Measurements from ENCODE around the gene PLXNA2. TPM values are rescaled to one million over a fixed set of nuclear protein-coding genes. Genes with fewer than 3 reads are reported as not detected.

Gene PLXNA2
- total and polyA plus RNA-seq, 2 of the 4 experiments (the other 2 are of a cell fraction) = 0.72 to 1.1 TPM

DNA sequence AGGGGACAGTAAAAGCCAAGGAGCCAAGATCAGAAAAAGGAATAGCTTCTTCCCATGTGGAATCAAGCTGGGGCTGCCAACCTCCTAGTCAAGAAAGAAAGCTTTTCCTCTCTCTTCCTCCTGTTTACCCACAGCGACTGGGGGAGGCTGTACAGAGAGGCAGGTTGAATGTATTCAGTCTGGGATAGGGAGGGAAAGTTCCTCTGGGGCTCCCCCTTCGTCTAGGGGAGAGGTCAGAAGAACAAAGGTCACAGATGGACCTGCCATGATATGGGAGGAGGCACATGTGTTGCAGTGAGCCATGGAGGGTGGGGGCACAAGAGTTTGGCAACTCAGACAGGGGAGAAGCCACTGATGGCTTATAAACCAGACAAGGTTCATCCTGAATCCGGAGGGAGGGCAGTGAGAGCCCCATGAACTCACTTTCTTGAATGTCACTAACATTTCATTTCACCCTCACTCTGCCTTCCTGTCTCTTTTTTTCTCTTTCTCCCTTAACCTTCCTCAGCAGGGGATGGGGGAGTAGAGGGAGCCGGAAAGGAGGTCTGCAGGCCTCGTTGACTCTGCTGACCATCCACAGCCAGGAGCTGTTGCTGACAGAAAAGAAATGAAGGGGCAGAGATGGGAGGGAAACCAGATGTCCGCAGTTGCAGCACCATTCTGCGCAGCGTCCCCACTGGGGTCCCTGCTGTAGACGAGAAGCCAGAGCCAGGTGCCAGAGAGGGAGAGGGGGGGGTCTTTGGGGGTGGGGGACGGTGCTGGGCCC, 61.1 kb downstream of the PLXNA2 start:
- CTCF ChIA-PET = no interaction called here

More for the DNA sequence above, 61.1 kb downstream of the PLXNA2 start:
- in situ Hi-C loops (cut with MboI; ENCODE audit: low sequenced_read_pairs) = no loop called here
- no peak overlapping the region for H3K9ac ChIP-seq (ENCODE audit: low read depth, low read length)
- H3K4me3 ChIP-seq (ENCODE audit: insufficient read depth, low read depth, low read length) = no peak overlapping the region
- peaks cover 11% of the 10 kb centered on the region for H3K4me1 ChIP-seq (ENCODE audit: control insufficient read depth, insufficient read depth, low read length)
- peaks cover 14% of the 10 kb centered on the region for H3K9me1 ChIP-seq (ENCODE audit: insufficient read depth, low read length)
- no peak overlapping the region for H3K14ac ChIP-seq (replicated peaks; ENCODE audit: low read depth, low read length)
- H3K4ac ChIP-seq (ENCODE audit: low read depth, low read length) = peak overlapping the region; percentile 48
- no peak for TF ChIP-seq ELK1 (IDR thresholded peaks at IDR 0.05; ENCODE audit: borderline replicate concordance, low read depth, low read length)
- no peak for TF ChIP-seq POLR2A (IDR thresholded peaks at IDR 0.05; ENCODE audit: low read depth, low read length)
- no peak for TF ChIP-seq MXI1 (IDR thresholded peaks at IDR 0.05; ENCODE audit: borderline replicate concordance, low read depth, low read length)
- TF ChIP-seq FOS (IDR thresholded peaks at IDR 0.05; ENCODE audit: low read depth, low read length) = no peak
- TF ChIP-seq, protein P1, sequence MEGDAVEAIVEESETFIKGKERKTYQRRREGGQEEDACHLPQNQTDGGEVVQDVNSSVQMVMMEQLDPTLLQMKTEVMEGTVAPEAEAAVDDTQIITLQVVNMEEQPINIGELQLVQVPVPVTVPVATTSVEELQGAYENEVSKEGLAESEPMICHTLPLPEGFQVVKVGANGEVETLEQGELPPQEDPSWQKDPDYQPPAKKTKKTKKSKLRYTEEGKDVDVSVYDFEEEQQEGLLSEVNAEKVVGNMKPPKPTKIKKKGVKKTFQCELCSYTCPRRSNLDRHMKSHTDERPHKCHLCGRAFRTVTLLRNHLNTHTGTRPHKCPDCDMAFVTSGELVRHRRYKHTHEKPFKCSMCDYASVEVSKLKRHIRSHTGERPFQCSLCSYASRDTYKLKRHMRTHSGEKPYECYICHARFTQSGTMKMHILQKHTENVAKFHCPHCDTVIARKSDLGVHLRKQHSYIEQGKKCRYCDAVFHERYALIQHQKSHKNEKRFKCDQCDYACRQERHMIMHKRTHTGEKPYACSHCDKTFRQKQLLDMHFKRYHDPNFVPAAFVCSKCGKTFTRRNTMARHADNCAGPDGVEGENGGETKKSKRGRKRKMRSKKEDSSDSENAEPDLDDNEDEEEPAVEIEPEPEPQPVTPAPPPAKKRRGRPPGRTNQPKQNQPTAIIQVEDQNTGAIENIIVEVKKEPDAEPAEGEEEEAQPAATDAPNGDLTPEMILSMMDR (conservative IDR thresholded peaks at IDR 0.05; ENCODE audit: low read depth, low read length) = no peak
- intact Hi-C loops (cut with micrococcal nuclease) = no loop called here
- no peak overlapping the region for H3K4me2 ChIP-seq (ENCODE audit: low read depth, low read length)
- no peak overlapping the region for H3K23ac ChIP-seq (ENCODE audit: low read depth, low read length)
- BruUV-seq (replicated peaks) = no TSS peak
- H4K5ac ChIP-seq (ENCODE audit: low read depth, low read length) = no peak overlapping the region
- no peak overlapping the region for H3K27ac ChIP-seq (ENCODE audit: insufficient read depth, low read length)
- no peak overlapping the region for H4K8ac ChIP-seq (ENCODE audit: low read depth in 2 of 2, low read length in 2 of 2)
- no peak overlapping the region for H2AK9ac ChIP-seq (replicated peaks; ENCODE audit: low read depth, low read length, poor library complexity)
- no peak overlapping the region; the same call in 1 of the 2 replicates for H2BK120ac ChIP-seq (ENCODE audit: low read depth, low read length)
- DNase-seq = no peak
- H4K20me1 ChIP-seq (ENCODE audit: insufficient read depth, low read length) = no peaks in the 10 kb centered on the region
- WGBS, 2 experiments (ENCODE audit: extremely low coverage in 2 of 2, insufficient read length in 1 of 2) = 50% methylated on average over 1 of the region's 10 CpGs; no CpG with 5 or more reads in 1 of the 2 experiments
- no peak overlapping the region for H3K56ac ChIP-seq (ENCODE audit: extremely low read depth, insufficient read depth, low read length)
- no peaks in the 10 kb centered on the region for H3K36me3 ChIP-seq (ENCODE audit: control insufficient read depth, insufficient read depth, low read length)
- no peak overlapping the region; the same call in 2 of the 3 replicates for H2BK15ac ChIP-seq (ENCODE audit: low read depth, low read length)
- no peak overlapping the region for H2BK20ac ChIP-seq (ENCODE audit: low read depth, low read length)
- dilution Hi-C loops (cut with HindIII; ENCODE audit: low sequenced_read_pairs, unreplicated experiment) = no loop called here
- H3K79me1 ChIP-seq (ENCODE audit: low read depth in 1 of 2, low read length in 2 of 2) = peaks cover 0 to 4% of the 10 kb centered on the region in 2 experiments; a peak in 1 of 4 replicates
- H3K27me3 ChIP-seq (ENCODE audit: control insufficient read depth, insufficient read depth, low read length) = no peaks in the 10 kb centered on the region
- H2AFZ ChIP-seq (replicated peaks; ENCODE audit: low read length, poor library complexity) = no peak overlapping the region
- POLR2A ChIA-PET (ENCODE audit: unreplicated experiment) = no interaction called here
- no peaks in the 10 kb centered on the region for H3K9me3 ChIP-seq (ENCODE audit: control insufficient read depth, insufficient read depth, low read length)
- no peak overlapping the region for H3K18ac ChIP-seq (ENCODE audit: low read depth, low read length)
- H2AK5ac ChIP-seq (ENCODE audit: low read depth, low read length) = no peak overlapping the region; the same call in 1 of the 2 replicates
- no peak overlapping the region; the same call in 1 of the 2 replicates for H4K91ac ChIP-seq (ENCODE audit: insufficient read depth, low read depth, low read length)
- ATAC-seq (ENCODE audit: low read depth) = no peak
- H2BK5ac ChIP-seq (ENCODE audit: low read depth, low read length, poor library complexity, severe bottlenecking) = no peak overlapping the region
